ENCODE measurements around the gene CCDC175.
A peak's percentile ranks its signal among the peaks of the same experiment; 100 is the strongest.

CCDC175 gene

DNA sequence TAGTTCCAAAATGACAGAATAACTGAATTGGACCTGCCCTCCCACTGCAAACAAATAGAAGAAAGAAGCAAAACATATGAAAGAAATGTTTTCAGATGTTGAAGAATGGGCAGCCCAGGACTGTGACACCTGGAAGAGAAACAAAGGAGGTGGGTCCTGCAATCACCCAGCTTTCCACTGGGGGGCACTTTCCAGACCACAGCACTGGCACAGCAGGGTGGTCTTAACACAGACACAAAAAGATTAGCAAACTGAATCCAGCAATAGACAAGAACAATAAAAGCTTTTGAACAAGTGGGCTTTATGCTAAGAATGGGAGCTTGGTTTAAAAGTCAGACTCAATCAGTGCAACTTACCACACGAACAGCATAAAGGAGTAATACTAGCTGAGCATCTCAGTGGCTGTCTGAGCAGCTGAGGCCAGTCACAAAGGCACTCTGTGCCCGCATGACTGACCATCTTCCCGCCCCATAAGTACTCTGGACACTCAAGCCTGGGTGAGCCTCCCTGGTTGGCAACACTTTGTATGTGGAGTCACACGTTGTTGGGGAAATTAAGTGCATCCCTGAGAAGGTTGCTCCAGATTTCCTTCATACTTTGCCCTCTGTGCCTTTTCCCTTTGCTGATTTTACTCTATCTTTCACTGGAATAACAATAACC lies 64.6 kb downstream of the CCDC175 start:
- Mint-ChIP-seq H3K36me3 (ENCODE audit: low read depth) (no peaks in the 10 kb centered on the region), H3K9me3 (no peaks in the 10 kb centered on the region), H3K4me3 (no peak overlapping the region), H3K27ac (no peak overlapping the region), H3K4me1 (ENCODE audit: low read depth) (no peaks in the 10 kb centered on the region), H3K27me3 (peaks cover 15% of the 10 kb centered on the region)
- no peak for DNase-seq

DNA sequence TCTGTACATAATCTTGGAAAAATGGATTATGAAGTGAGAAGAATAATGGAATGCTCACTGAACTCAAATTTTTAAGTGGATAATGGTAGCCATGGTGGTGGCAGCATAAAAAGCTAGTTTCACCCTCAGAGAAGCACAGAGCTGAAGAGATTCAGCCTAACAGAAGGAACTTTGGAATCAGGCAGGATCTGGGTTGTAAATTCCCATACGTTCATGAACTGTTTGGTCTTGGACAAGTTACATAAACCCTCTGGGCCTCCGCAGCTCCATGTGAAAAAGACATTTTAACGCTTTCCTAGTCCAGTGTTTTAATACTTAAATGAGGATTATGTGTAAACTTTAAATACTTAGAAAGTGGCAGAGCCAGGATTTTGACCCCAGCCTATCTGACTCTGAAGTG lies 65.6 kb downstream of the CCDC175 start:
- H3K4me3 Mint-ChIP-seq: no peak overlapping the region
- H3K9me3 Mint-ChIP-seq: no peaks in the 10 kb centered on the region
- no peaks in the 10 kb centered on the region for H3K4me1 Mint-ChIP-seq (ENCODE audit: low read depth)
- peaks cover 13% of the 10 kb centered on the region for H3K27me3 Mint-ChIP-seq
- no peak overlapping the region for H3K27ac Mint-ChIP-seq
- DNase-seq: no peak
- H3K36me3 Mint-ChIP-seq (ENCODE audit: low read depth): no peaks in the 10 kb centered on the region

DNA sequence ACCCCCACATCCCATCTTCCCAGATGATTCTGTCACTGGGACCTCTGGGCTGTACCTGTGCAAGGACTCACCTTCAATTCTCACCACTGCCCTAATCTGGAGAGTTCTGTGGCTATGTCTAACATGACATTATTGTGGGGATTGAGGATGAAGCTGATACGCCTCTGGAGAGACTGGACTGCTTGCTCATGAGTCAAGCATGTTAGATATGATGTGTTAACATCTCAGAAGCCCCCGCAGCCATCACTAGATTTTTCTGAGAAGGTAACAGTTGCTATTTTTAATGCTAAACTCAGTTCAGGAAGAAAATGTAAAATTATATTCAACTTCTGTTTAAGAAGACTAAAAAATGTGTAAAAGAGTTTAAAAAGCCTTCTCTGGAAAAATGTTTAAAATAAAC lies 66.6 kb downstream of the CCDC175 start:
- Mint-ChIP-seq H3K36me3 (ENCODE audit: low read depth) (no peaks in the 10 kb centered on the region), H3K4me1 (ENCODE audit: low read depth) (peaks cover under 1% of the 10 kb centered on the region), H3K27me3 (peaks cover 9% of the 10 kb centered on the region), H3K27ac (no peak overlapping the region), H3K9me3 (no peaks in the 10 kb centered on the region), H3K4me3 (no peak overlapping the region)
- no peak for DNase-seq

DNA sequence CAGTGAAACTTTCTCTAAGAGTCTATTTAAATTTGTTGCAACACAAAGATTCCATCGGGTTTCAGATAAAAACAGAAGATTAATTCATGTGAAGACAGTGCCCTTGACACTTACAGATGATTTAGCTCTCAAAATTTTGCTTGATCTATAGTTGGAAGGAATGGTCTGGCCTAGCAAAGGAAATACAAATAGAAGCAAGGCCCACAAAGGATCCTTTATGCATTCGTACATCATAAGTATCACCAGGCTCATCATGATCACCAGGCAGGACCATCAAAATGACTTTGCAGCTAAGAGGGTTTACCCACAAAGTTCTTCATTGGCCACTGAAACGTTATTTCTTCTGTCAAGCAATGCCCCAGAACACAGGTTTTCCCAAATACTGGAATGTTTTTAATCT lies 67.5 kb downstream of the CCDC175 start:
- Mint-ChIP-seq H3K27ac (no peak overlapping the region), H3K36me3 (ENCODE audit: low read depth) (peaks cover 4% of the 10 kb centered on the region), H3K4me1 (ENCODE audit: low read depth) (peaks cover 8% of the 10 kb centered on the region), H3K27me3 (peaks cover 6% of the 10 kb centered on the region), H3K9me3 (no peaks in the 10 kb centered on the region), H3K4me3 (no peak overlapping the region)
- DNase-seq: no peak

DNA sequence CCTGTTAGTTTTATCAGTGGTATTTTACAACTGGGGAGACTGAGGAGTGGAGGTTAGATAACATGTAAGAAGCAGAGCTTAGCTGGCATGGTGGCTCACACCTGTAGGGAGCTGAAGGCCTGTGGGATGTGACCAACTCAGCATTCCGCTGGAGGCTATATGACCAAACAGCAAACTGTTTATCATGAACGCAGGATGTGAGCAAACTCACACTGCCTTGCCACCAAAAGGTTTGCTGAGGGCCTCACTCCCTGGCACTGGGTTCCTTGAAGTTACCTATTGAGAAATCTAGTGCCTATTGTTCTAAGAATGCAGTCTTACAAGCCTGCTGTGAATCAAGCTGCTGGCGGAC lies 68.9 kb downstream of the CCDC175 start:
- Mint-ChIP-seq H3K9me3 (no peaks in the 10 kb centered on the region), H3K27ac (no peak overlapping the region), H3K36me3 (ENCODE audit: low read depth) (peaks cover 14% of the 10 kb centered on the region), H3K4me1 (ENCODE audit: low read depth) (peaks cover 12% of the 10 kb centered on the region), H3K4me3 (no peak overlapping the region), H3K27me3 (peaks cover 6% of the 10 kb centered on the region)
- no peak for DNase-seq

DNA sequence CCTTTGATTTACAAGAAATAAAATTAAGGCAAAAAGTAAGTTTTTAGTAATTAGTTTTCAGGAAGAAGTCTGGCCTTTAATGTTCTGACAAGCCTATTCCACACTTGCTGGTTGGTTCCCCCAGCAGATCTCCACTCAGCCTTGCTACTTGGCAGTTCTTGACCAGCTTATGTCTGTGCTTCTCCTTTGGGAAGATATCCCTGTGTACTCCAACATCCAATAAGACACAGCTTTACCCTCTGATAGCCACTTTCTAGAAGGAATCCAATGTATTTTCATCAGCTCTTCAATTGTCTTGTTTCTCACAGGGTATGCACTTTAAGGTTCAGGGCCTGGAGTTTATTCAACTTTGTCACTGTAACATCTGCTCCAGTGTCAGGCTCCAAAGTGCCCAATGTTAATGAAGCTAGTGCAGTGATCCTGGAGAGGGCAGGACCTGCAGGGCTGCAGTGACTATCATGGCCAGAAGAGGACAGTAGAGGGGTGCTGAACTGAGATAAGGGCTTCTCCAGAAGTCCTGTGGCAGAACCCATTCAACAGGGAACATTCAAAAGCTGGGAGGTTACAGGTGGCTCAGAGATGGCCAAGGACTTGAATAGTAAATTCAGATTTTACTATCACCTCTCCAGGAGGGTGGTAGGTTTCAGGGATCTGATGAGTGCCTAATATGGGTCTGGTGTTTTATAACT lies 69.4 kb downstream of the CCDC175 start:
- peak; percentile 47 for DNase-seq
- peaks cover 17% of the 10 kb centered on the region for H3K36me3 Mint-ChIP-seq (ENCODE audit: low read depth)
- H3K4me1 Mint-ChIP-seq (ENCODE audit: low read depth): peaks cover 13% of the 10 kb centered on the region
- peaks cover 6% of the 10 kb centered on the region for H3K27me3 Mint-ChIP-seq
- no peaks in the 10 kb centered on the region for H3K9me3 Mint-ChIP-seq
- H3K4me3 Mint-ChIP-seq: no peak overlapping the region
- no peak overlapping the region for H3K27ac Mint-ChIP-seq

DNA sequence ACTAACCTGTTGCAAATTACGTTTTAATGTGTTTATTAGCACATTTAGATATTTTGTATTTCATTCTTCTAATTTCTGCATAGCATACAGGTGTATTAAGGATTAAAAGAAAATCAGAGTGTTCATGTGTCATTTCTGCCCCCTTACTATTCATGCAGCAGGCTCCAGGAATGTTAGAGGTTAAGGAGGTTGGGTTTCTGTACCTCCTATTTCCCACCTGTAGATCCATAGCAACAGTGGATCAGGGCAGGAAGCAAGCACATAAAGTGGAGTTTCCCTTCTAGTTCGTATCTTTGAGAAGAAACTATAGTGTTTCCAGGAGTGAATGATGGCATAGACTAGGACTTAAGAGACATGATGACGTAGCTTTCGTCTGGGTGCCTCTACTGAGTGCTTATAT lies 73.4 kb downstream of the CCDC175 start:
- Mint-ChIP-seq H3K27ac (no peak overlapping the region), H3K36me3 (ENCODE audit: low read depth) (peaks cover 46% of the 10 kb centered on the region), H3K4me1 (ENCODE audit: low read depth) (peaks cover 15% of the 10 kb centered on the region)

DNA sequence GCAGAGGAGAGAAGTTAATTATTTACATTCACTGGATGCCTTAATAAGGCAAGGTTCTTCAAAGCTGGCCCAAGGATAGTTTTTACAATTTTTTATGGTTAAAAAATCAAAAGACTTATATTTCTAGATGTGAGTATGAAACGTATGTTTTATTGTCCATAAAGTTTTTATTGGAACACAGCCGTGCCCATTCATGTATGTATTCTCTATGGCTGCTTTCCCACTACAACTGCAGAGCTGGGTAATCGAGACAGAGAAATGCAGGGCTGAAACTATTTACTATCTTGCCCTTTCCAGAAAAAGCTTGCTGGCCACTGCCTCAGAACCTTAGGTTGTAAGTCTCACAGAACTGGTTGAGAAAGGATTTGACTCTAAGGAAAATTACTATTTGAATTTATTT lies 75.9 kb downstream of the CCDC175 start:
- peaks cover 64% of the 10 kb centered on the region for H3K36me3 Mint-ChIP-seq (ENCODE audit: low read depth)
- H3K27me3 Mint-ChIP-seq: no peaks in the 10 kb centered on the region
- peaks cover 18% of the 10 kb centered on the region for H3K4me1 Mint-ChIP-seq (ENCODE audit: low read depth)
- H3K9me3 Mint-ChIP-seq: no peaks in the 10 kb centered on the region
- no peak overlapping the region for H3K4me3 Mint-ChIP-seq
- no peak overlapping the region for H3K27ac Mint-ChIP-seq
- no peak for DNase-seq

More for the DNA sequence above, 73.4 kb downstream of the CCDC175 start:
- no peaks in the 10 kb centered on the region for H3K9me3 Mint-ChIP-seq
- H3K4me3 Mint-ChIP-seq: no peak overlapping the region
- no peaks in the 10 kb centered on the region for H3K27me3 Mint-ChIP-seq
- DNase-seq: no peak

DNA sequence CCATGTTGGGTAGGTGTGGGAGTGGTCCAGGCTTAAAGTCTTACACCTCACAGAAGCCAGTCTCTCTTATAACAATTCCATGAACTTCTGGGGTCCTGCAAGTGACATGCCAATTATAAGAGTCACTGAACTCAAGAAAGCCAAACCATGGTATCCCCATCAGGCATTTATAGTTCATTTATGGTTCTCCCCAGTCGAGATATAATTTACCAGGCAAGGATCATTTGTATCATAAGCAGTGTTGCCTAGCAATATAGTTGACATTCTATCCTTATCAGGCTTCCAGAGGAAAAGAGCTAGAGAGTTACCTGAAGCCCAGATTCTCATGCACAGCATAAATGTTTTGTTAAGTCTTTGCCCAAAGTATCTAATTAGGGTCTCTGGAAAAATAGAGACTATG lies 84.2 kb downstream of the CCDC175 start:
- H3K9me3 Mint-ChIP-seq: no peaks in the 10 kb centered on the region
- H3K4me1 Mint-ChIP-seq (ENCODE audit: low read depth): peaks cover 29% of the 10 kb centered on the region
- H3K27me3 Mint-ChIP-seq: no peaks in the 10 kb centered on the region
- H3K4me3 Mint-ChIP-seq: no peak overlapping the region
- H3K27ac Mint-ChIP-seq: no peak overlapping the region
- peaks cover 90% of the 10 kb centered on the region for H3K36me3 Mint-ChIP-seq (ENCODE audit: low read depth)
- no peak for DNase-seq

DNA sequence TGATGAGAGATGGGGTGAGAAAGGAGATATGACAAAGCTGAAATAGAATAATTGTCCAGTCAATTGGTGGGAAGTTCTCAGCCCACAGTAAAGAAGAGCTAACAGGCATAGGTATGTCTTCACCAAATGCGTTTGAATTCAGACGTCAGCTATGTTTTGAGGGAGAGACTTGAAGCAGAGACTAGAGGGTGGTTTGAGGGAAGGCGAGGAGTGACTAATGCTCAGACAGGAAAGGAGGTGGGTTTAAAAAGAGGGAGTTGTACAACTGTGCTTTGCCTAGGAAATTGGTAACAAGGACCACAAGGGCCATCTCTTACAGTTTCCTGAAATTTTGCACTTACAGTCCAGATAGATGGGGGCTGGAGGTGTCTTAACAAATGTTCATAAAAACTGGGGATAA lies 85.9 kb downstream of the CCDC175 start:
- no peak overlapping the region for H3K27ac Mint-ChIP-seq
- H3K4me3 Mint-ChIP-seq: no peak overlapping the region
- no peaks in the 10 kb centered on the region for H3K9me3 Mint-ChIP-seq
- no peaks in the 10 kb centered on the region for H3K27me3 Mint-ChIP-seq
- peaks cover 80% of the 10 kb centered on the region for H3K36me3 Mint-ChIP-seq (ENCODE audit: low read depth)
- no peak for DNase-seq
- H3K4me1 Mint-ChIP-seq (ENCODE audit: low read depth): peaks cover 35% of the 10 kb centered on the region

DNA sequence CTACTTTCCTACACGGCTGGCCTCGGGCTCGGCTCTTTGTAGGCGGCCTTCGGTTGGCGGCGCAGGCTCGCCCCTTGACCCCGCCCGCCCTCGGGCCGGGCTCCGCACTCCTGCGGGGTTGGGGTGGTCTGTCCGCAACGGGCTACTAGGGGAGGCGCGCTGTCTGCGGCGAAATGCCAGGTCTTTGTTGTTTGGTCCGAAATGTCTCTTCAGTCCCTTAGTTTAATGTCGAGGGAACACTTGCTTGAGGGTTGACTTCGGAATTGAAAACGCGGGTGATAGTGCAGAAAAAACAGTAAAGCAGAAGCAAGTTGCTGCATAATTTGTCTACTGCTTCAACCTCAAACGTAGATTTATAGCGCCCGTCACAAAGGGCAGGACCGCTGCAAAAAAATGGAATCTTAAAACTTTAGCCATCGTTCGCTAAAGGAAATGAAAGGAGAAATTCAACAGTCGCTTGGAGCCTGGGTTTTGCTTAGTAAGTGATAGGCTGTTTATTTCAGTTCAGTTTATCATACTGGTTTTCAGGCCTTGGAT lies 91.9 kb downstream of the CCDC175 start:
- Mint-ChIP-seq H3K9me3 (no peaks in the 10 kb centered on the region), H3K4me3 (peak overlapping the region; percentile 91), H3K27ac (peak overlapping the region; percentile 92), H3K4me1 (ENCODE audit: low read depth) (peaks cover 61% of the 10 kb centered on the region), H3K36me3 (ENCODE audit: low read depth) (peaks cover 52% of the 10 kb centered on the region), H3K27me3 (no peaks in the 10 kb centered on the region)
- no peak for DNase-seq

DNA sequence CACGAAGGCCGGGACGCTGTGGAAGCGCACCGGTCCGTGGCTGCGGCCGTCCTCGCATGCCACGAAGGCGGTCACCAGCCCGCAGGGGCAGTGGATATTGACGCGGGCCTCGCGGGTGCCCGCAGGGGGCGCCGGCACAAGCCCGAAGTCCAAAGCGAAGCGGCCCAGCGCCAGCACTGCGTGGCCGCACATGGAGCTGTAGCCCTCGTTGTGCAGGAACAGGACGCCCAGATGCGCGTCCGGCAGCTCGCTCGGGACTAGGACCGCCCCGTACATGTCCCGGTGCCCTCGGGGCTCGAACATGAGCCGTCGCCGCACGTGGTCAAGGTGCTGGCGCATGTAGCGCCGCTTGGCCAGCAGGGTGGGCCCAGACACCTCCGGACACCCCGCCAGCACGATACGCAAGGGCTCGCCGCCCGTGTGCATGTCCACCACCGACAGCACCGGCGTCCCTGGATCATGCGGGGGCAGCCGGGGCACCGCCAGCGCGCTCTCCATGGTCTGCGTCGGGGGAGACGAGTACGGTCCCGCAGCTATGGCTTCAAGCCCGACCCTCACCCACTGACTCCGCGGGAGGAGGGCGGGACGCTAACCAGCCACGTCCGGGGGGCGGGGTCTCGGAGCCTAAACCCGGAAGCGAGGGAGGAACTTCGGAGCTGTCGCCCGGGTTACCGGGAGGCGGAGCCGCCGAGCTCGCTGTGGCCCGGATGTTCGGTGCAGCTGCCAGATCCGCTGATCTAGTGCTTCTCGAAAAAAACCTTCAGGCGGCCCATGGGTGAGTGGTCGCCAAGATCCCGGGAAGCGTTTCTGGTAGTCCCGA lies 92.6 kb downstream of the CCDC175 start, which contains the start of the genes JKAMP and L3HYPDH:
TSS of gene JKAMP (plus strand) at position 699 of the 820 bp plus-strand sequence. CDS start at position 772, 73 bp downstream.
TSS of gene L3HYPDH (minus strand) at position 590 of the 820 bp plus-strand sequence. CDS start at position 498, 92 bp downstream.
- H3K27ac Mint-ChIP-seq: peak within 1 kb of the TSS; percentile 92
- peak within 1 kb of the TSS; percentile 91 for H3K4me3 Mint-ChIP-seq
- peaks cover 60% of the 10 kb centered on the region for H3K4me1 Mint-ChIP-seq (ENCODE audit: low read depth)

DNA sequence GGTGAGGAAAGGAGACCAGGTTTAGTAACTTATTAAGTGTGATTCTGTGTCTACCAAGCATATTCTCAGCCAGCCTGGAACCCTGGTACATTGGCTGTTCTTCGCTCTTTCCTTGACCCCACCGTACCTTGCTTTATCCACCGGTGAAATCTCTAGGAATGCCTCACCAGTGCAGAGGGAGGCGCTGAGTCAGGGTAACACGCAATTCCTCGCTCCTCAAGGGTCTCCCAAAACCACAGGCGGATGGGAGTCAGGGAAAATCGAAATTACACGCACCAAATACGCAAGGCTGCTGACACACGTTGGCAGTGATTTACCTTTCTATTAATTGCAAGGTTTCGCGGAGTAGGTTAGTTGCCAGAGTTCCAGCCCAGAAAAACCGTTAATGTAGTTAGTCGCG lies 93.2 kb downstream of the CCDC175 start:
- Mint-ChIP-seq H3K4me3 (peak overlapping the region; percentile 91), H3K9me3 (no peaks in the 10 kb centered on the region), H3K27ac (peak overlapping the region; percentile 92), H3K4me1 (ENCODE audit: low read depth) (peaks cover 60% of the 10 kb centered on the region), H3K27me3 (no peaks in the 10 kb centered on the region), H3K36me3 (ENCODE audit: low read depth) (peaks cover 50% of the 10 kb centered on the region)
- no peak for DNase-seq

More for the DNA sequence above, 92.6 kb downstream of the CCDC175 start, which contains the start of the genes JKAMP and L3HYPDH:
- Mint-ChIP-seq H3K9me3 (no peaks in the 10 kb centered on the region), H3K36me3 (ENCODE audit: low read depth) (peaks cover 51% of the 10 kb centered on the region), H3K27me3 (no peaks in the 10 kb centered on the region)
- DNase-seq: peak; percentile 98

DNA sequence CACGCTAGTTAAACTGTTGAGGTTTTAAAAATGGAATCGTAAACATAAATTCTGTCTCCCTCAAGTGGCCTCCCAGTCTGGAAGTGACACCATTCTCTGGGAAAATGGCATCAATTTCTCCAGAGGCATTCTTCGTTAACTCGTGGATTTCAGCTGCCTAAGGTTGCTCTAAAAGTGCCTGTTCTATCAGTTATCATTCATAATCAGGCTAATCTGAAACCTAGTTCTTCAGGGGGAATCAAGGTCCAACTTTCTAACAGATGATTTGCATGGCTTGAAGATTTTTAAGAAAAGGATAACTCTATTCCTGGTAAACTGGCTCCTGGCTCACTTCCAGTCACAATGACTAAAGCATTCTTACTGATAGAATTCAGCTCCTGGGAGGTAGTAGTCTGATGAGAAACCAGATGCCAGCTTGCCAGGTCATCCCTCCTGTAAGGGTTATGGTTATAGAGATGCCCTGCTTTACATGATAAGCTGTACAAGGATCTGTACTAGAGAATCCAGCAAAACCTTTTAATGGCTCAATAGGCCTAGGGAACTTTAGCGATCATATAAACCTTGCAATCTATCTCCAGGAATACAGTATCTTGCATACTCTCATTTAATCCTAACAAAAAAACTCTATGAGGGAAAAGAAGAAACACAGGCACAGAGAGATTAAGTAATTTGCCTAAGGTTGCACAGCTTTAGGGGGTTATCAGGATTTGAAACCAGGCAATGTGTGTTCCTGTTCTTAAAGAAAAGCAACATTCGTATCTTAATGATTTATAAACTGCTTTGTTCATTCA lies 93.9 kb downstream of the CCDC175 start:
- DNase-seq: no peak
- H3K36me3 Mint-ChIP-seq (ENCODE audit: low read depth): peaks cover 47% of the 10 kb centered on the region
- H3K27ac Mint-ChIP-seq: peak overlapping the region; percentile 92
- peaks cover 58% of the 10 kb centered on the region for H3K4me1 Mint-ChIP-seq (ENCODE audit: low read depth)
- peak overlapping the region; percentile 91 for H3K4me3 Mint-ChIP-seq
- H3K27me3 Mint-ChIP-seq: no peaks in the 10 kb centered on the region
- no peaks in the 10 kb centered on the region for H3K9me3 Mint-ChIP-seq
